Measurements from ENCODE around the gene MAN1B1. TPM values are rescaled to one million over a fixed set of nuclear protein-coding genes. Genes with fewer than 3 reads are reported as not detected.

MAN1B1 gene
- total and polyA plus RNA-seq, 4 donors = 19.9 to 31.8 (median 26.5) TPM

GRCh38 chr9:137147091-137147792 lies 60.5 kb downstream of the MAN1B1 start:
- H3K36me3 ChIP-seq (ENCODE audit: control insufficient read depth in 4 of 4, insufficient read depth in 3 of 4, low read depth in 1 of 4, low read length in 3 of 4) = no peaks in the 10 kb centered on the region
- H3K9me3 ChIP-seq (ENCODE audit: control insufficient read depth in 4 of 4, low read length in 3 of 4) = no peaks in the 10 kb centered on the region
- no peak overlapping the region for H3K9ac ChIP-seq (ENCODE audit: low read depth in 1 of 2, low read length in 2 of 2)
- TF ChIP-seq GABPA (IDR thresholded peaks at IDR 0.05 in 1 of 2, conservative IDR thresholded peaks at IDR 0.05 in 1 of 2) = no peak
- TF ChIP-seq CTCF (IDR thresholded peaks at IDR 0.05; ENCODE audit: low read depth, low read length, missing input control) = no peak
- TF ChIP-seq HNF4A (conservative IDR thresholded peaks at IDR 0.05) = no peak
- no peak for TF ChIP-seq HNF4G (IDR thresholded peaks at IDR 0.05)
- no peak for TF ChIP-seq FOXA2 (IDR thresholded peaks at IDR 0.05)
- no peak for TF ChIP-seq TAF1 (conservative IDR thresholded peaks at IDR 0.05)
- no peak for TF ChIP-seq EGR1 (IDR thresholded peaks at IDR 0.05; ENCODE audit: low read depth in 2 of 2)
- no peak for TF ChIP-seq YY1 (IDR thresholded peaks at IDR 0.05)
- TF ChIP-seq RXRA (IDR thresholded peaks at IDR 0.05) = no peak
- TF ChIP-seq RAD21 (IDR thresholded peaks at IDR 0.05) = no peak
- TF ChIP-seq REST (IDR thresholded peaks at IDR 0.05) = no peak
- TF ChIP-seq JUND (IDR thresholded peaks at IDR 0.05) = no peak
- no peaks in the 10 kb centered on the region for H3K4me1 ChIP-seq (ENCODE audit: control insufficient read depth in 4 of 4, insufficient read depth in 4 of 4, low read length in 3 of 4)
- no peak overlapping the region for H3K27ac ChIP-seq (ENCODE audit: low read depth in 1 of 2, low read length in 2 of 2)
- WGBS = 84% methylated on average over 26 of the region's 26 CpGs
- no peak overlapping the region for H3K4me3 ChIP-seq (ENCODE audit: low read depth in 1 of 3, low read length in 3 of 3)
- peaks cover 0 to 5% (median 3%) of the 10 kb centered on the region in 4 donors for H3K27me3 ChIP-seq (ENCODE audit: control insufficient read depth in 4 of 4, insufficient read depth in 4 of 4, low read length in 3 of 4)
- DNase-seq (ENCODE audit: low spot score) = no peak

GRCh38 chr9:137147793-137148160 lies 61.0 kb downstream of the MAN1B1 start:
- peaks cover 0 to 5% (median 3%) of the 10 kb centered on the region in 4 donors for H3K27me3 ChIP-seq (ENCODE audit: control insufficient read depth in 4 of 4, insufficient read depth in 4 of 4, low read length in 3 of 4)
- no peak overlapping the region for H3K4me3 ChIP-seq (ENCODE audit: low read depth in 1 of 3, low read length in 3 of 3)
- TF ChIP-seq RXRA (IDR thresholded peaks at IDR 0.05) (no peak), EGR1 (IDR thresholded peaks at IDR 0.05; ENCODE audit: low read depth in 2 of 2) (no peak), YY1 (IDR thresholded peaks at IDR 0.05) (no peak), HNF4G (IDR thresholded peaks at IDR 0.05) (no peak), SP1 (IDR thresholded peaks at IDR 0.05) (no peak), FOXA2 (IDR thresholded peaks at IDR 0.05) (no peak), REST (IDR thresholded peaks at IDR 0.05) (no peak), ZBTB33 (IDR thresholded peaks at IDR 0.05) (no peak), GABPA (IDR thresholded peaks at IDR 0.05 in 1 of 2, conservative IDR thresholded peaks at IDR 0.05 in 1 of 2) (no peak), ATF3 (IDR thresholded peaks at IDR 0.05) (no peak), TAF1 (conservative IDR thresholded peaks at IDR 0.05) (no peak), HNF4A (conservative IDR thresholded peaks at IDR 0.05) (no peak), FOXA1 (IDR thresholded peaks at IDR 0.05) (no peak), MAX (IDR thresholded peaks at IDR 0.05) (no peak), JUND (IDR thresholded peaks at IDR 0.05) (no peak)

More at GRCh38 chr9:137147793-137148160, 61.0 kb downstream of the MAN1B1 start:
- Histone ChIP-seq H3K9me3 (ENCODE audit: control insufficient read depth in 4 of 4, low read length in 3 of 4) (no peaks in the 10 kb centered on the region), H3K9ac (ENCODE audit: low read depth in 1 of 2, low read length in 2 of 2) (no peak overlapping the region), H3K27ac (ENCODE audit: low read depth in 1 of 2, low read length in 2 of 2) (no peak overlapping the region), H3K4me1 (ENCODE audit: control insufficient read depth in 4 of 4, insufficient read depth in 4 of 4, low read length in 3 of 4) (no peaks in the 10 kb centered on the region), H3K36me3 (ENCODE audit: control insufficient read depth in 4 of 4, insufficient read depth in 3 of 4, low read depth in 1 of 4, low read length in 3 of 4) (no peaks in the 10 kb centered on the region)
- 33% methylated on average over 24 of the region's 24 CpGs for WGBS
- DNase-seq (ENCODE audit: low spot score) = no peak
